BJ (cell line): ENCODE results near the gene PRR19. TPM values are rescaled to one million over a fixed set of nuclear protein-coding genes. Genes with fewer than 3 reads are reported as not detected.

Experiments used
- CTCF ChIA-PET: fragments of 350-600 bp; formaldehyde crosslinking; extraction: SDS; loops from one replicate; lab custom pipeline; 2021; ENCODE audit warnings: antibody characterized with exemption, inconsistent platforms; lab: Yijun Ruan, JAX
- POLR2A ChIA-PET: fragments of 300-600 bp; sonication (Branson Sonifier 250); formaldehyde crosslinking; extraction: SDS; loops from one replicate; lab custom pipeline; 2021; ENCODE audit warnings: antibody characterized with exemption; lab: Charles Lee
- DNase-seq: peaks from one replicate; pipeline ENCODE4 v3.0.0-alpha.2; 2011; ENCODE audit warnings: low read depth
- H3K27me3 ChIP-seq: 2 replicates; pipeline ENCODE4 v1.6.0; 2011; ENCODE audit warnings: low read length; ENCODE audit not compliant: control insufficient read depth, insufficient read depth
- H3K36me3 ChIP-seq: 2 replicates; pipeline ENCODE4 v1.5.1; 2011; ENCODE audit warnings: low read length; ENCODE audit not compliant: control insufficient read depth, insufficient read depth
- H3K4me3 ChIP-seq: 2 replicates; pipeline ENCODE4 v1.5.1; 2011; ENCODE audit warnings: low read depth, mild to moderate bottlenecking, control low read depth, low read length
- polyA plus RNA-seq: library from polyadenylated mRNA; depleted of rRNA; stranded (reverse); fragments of >200 nt; gene quantifications from 2 replicates; pipeline ENCODE4 v1.2.3, GENCODE V29; 2011
- TF ChIP-seq, protein P1 (sequence below): IDR thresholded peaks from 2 replicates; pipeline ENCODE4 v1.5.1; 2011; ENCODE audit warnings: low read depth, mild to moderate bottlenecking, control low read depth, inconsistent platforms, low read length, moderate library complexity; ENCODE audit not compliant: insufficient read depth

PRR19 gene
- polyA plus RNA-seq, 1 experiment = 0.93 TPM

DNA sequence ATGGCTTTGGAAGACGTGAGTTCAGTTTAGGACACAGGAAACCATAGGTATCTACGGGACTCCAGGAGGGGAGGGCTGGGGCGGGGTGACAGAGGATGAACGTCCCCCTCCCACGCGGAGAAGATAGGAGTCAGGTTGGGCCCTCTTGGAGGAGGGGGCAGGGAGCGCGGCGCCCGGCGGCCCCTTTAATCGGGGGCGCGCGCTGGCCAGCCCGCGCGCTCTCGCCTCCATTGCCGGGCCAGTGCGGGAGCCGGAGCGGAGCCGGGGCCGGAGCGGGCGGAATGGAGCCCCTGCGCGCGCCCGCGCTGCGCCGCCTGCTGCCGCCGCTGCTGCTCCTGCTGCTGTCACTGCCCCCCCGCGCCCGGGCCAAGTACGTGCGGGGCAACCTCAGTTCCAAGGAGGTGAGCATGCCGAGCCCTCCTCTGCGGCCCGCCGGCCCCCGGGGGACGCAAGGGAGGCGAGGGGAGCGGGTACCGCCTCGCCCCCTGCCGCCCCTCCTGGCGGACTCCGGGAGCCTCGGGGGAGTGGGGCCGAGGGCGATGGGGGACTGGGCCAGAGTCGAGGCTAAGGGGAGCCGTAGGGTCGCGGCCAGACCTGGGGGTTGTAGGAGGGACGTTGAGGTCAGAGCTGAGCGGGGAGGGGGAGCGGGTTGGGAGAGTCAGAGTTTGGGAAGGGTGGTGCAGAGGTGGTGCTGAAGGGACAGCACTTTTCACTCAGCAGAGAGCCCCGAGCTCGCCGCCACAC lies 11.3 kb downstream of the PRR19 start, which contains the start of gene TMEM145:
TSS of gene TMEM145 (plus strand) at position 214 of the 744 bp plus-strand sequence. CDS start at position 282, 68 bp downstream.
- Histone ChIP-seq H3K4me3 (peak within 1 kb of the TSS; percentile 34), H3K27me3 (peaks cover 7% of the 10 kb centered on the region), H3K36me3 (no peaks in the 10 kb centered on the region)
- POLR2A ChIA-PET = no interaction called here
- TF ChIP-seq, protein P1, sequence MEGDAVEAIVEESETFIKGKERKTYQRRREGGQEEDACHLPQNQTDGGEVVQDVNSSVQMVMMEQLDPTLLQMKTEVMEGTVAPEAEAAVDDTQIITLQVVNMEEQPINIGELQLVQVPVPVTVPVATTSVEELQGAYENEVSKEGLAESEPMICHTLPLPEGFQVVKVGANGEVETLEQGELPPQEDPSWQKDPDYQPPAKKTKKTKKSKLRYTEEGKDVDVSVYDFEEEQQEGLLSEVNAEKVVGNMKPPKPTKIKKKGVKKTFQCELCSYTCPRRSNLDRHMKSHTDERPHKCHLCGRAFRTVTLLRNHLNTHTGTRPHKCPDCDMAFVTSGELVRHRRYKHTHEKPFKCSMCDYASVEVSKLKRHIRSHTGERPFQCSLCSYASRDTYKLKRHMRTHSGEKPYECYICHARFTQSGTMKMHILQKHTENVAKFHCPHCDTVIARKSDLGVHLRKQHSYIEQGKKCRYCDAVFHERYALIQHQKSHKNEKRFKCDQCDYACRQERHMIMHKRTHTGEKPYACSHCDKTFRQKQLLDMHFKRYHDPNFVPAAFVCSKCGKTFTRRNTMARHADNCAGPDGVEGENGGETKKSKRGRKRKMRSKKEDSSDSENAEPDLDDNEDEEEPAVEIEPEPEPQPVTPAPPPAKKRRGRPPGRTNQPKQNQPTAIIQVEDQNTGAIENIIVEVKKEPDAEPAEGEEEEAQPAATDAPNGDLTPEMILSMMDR = no peak; the same call in 1 of the 2 replicates
- CTCF ChIA-PET = interaction anchor here (0.5 to 1.5 kb wide), 6 partner anchors 8 to 211 kb away, joined by 3 to 5 read pairs (median 3); no protein-coding TSS in a partner anchor
- DNase-seq = no peak

DNA sequence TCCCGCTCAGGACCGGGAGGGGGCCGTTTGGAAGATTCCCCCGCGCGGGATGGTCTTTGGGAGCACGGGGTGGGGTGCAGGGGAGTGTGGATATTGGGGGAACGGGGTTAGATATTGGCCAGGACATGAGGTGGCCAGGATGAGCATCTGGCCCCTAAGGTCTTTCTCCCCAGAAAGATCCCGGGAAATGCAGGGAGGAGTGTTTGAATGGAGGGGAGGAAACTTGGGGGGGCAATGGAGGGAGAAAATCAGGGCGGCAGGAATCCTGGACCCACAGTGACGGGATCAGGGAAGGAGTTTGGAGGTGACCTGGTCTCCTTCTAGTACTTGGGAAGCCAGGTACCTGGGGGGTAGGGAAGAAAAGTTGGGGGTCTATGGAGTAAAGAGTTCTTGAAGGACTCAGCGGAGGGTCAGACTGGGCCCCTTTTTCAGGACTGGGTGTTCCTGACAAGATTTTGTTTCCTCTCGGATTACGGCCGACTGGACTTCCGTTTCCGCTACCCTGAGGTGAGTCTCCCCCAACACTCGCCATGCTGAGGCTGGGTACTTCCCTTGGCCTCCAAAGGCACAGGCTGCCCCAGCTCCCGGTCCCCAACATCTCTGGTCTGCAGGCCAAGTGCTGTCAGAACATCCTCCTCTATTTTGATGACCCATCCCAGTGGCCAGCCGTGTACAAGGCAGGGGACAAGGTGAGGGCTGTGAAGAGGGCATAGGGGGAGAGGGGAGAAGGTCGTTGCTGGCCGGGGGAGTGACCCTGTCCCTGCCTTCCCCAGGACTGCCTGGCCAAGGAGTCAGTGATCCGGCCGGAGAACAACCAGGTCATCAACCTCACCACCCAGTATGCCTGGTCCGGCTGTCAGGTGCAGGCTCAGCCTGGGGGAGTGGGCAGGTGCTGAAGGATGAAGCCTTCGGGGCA lies 12.2 kb downstream of the PRR19 start:
- DNase-seq = no peak
- ChIA-PET CTCF (interaction anchor here (0.5 to 1.5 kb wide), 6 partner anchors 8 to 212 kb away, joined by 3 to 5 read pairs (median 3); no protein-coding TSS in a partner anchor), POLR2A (no interaction called here)
- TF ChIP-seq, protein P1 = peak; percentile 35; the same call in 1 of the 2 replicates
- no peaks in the 10 kb centered on the region for H3K36me3 ChIP-seq
- no peak overlapping the region for H3K4me3 ChIP-seq
- peaks cover 7% of the 10 kb centered on the region for H3K27me3 ChIP-seq

DNA sequence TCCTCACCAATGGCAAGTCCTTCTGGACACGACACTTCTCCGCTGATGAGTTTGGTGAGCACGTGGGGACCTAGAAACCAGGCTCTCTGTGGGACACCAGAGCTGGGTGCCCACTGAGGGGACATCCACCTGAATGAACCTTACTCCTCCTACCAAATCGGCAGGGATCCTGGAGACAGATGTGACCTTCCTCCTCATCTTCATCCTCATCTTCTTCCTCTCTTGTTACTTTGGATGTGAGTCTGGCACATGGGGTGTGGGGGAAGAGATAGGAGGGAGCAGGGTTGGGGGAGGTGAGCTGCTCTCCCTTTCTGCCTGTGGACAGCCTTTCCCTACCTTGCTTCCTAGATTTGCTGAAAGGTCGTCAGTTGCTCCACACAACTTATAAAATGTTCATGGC lies 13.1 kb downstream of the PRR19 start:
- ChIA-PET POLR2A (no interaction called here), CTCF (interaction anchor here (0.5 to 1.5 kb wide), 3 partner anchors 8 to 260 kb away, joined by 3 to 5 read pairs (median 5); no protein-coding TSS in a partner anchor)
- no peak for DNase-seq
- Histone ChIP-seq H3K4me3 (no peak overlapping the region), H3K36me3 (no peaks in the 10 kb centered on the region), H3K27me3 (peaks cover 8% of the 10 kb centered on the region)
- TF ChIP-seq, protein P1 = no peak

DNA sequence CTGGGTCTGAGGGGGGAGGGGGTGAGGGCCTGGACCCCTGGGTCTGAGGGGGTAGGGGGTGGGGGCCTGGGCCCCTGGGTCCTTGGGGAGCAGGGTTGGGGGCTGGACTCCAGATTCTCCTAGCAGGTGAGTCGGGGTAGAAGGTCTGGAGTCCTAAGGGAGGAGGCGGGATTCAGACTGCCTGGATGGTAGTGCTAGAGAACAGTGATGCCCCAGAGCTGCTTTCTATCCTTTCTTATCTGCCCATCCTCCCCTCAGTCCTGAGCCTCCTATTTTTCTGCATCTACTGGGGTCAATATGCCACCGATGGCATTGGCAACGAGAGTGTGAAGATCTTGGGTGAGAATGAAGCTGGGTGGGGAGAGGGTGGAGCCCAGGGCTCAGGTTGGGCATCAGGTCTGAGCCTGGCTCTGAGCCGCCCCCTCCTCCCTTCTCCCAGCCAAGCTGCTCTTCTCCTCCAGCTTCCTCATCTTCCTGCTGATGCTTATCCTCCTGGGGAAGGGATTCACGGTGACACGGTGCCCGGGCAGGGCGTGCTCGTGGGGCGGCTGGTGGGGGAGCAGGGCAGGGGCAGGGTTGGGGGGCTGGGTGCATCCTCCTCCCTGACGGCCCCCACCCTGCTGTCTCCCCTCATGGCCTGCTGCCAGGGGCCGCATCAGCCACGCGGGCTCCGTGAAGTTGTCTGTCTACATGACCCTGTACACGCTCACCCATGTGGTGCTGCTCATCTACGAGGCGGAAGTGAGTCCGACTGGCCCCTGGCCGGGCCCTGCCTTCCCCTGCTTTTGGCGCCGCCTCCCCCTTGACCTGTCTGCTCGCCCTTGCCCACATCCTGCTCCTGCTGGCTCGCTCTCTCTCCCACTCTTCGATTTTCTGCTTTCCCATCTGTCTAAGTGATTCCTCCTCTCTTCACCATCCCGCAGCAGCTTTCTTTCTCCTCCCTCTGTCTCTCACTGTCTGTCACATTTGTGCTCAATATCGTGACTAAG lies 14.6 kb downstream of the PRR19 start:
- CTCF ChIA-PET = interaction anchor here (1.0 kb wide), 2 partner anchors 14 to 203 kb away, joined by 3 read pairs; partner anchors contain the start of gene PAFAH1B3
- peaks cover 11% of the 10 kb centered on the region for H3K27me3 ChIP-seq
- DNase-seq = no peak
- TF ChIP-seq, protein P1 = no peak
- POLR2A ChIA-PET = interaction anchor here (0.6 kb wide), 1 partner anchor 59 kb away, joined by 13 read pairs; no protein-coding TSS in a partner anchor
- no peaks in the 10 kb centered on the region for H3K36me3 ChIP-seq
- no peak overlapping the region for H3K4me3 ChIP-seq
